Testis (tissue), 3 donors: ENCODE data around the gene INMT. TPM values are rescaled to one million over a fixed set of nuclear protein-coding genes. Genes with fewer than 3 reads are reported as not detected.

Source experiments
- DNase-seq: peaks from one replicate; pipeline ENCODE4 v3.0.0-alpha.2; 2019
- H3K27ac ChIP-seq, 2 donors: fragments of 200-600 bp; sonication (generic); one replicate each; pipeline ENCODE4 v1.5.1; 2019
- H3K27me3 ChIP-seq: fragments of 200-600 bp; sonication (generic); one replicate; pipeline ENCODE4 v1.5.1; 2019
- H3K36me3 ChIP-seq: fragments of 200-600 bp; sonication (generic); one replicate; pipeline ENCODE4 v1.5.1; 2017; ENCODE audit warnings: low read depth; ENCODE audit errors: missing control alignments
- H3K4me1 ChIP-seq: fragments of 200-600 bp; sonication (generic); one replicate; pipeline ENCODE4 v1.5.1; 2019
- H3K4me3 ChIP-seq, 2 donors: fragments of 200-600 bp; sonication (generic); one replicate each; pipeline ENCODE4 v1.5.1; 2017 to 2019
- H3K9me3 ChIP-seq: fragments of 200-600 bp; sonication (generic); one replicate; pipeline ENCODE4 v1.5.1; 2017
- POLR2A ChIP-seq: fragments of 450-650 bp; IDR thresholded peaks from one replicate; pipeline ENCODE4 v1.6.1; 2017; ENCODE audit warnings: antibody characterized with exemption, mild to moderate bottlenecking, moderate library complexity
- WGBS, 2 donors: methylation state at CpG; one replicate each; pipeline ENCODE4 v1.1.5; 2018; 5-methylcytosine and 5-hydroxymethylcytosine counted together
- intact Hi-C: fragments of 100-400 bp; cut with DNase I; formaldehyde crosslinking; loops from one replicate; pipeline ENCODE4 v1.15.1; 2023; ENCODE audit warnings: low total_unique reads
- polyA plus RNA-seq: library from polyadenylated mRNA; stranded (reverse); fragments of 350-450 nt; fragmentation: Illumina TruSeq; extraction: RNeasy Lipid Tissue Mini Kit (QIAGEN cat#74804); gene quantifications from one replicate; pipeline ENCODE4 v1.2.3, GENCODE V29; 2014; ENCODE audit warnings: low read depth, low replicate concordance; ENCODE audit not compliant: insufficient read depth
- total RNA-seq, 2 donors: library from RNA; depleted of rRNA; stranded (reverse); fragments of >200 nt; gene quantifications; one replicate each; pipeline ENCODE4 v1.2.3, GENCODE V29; 2016
- TF ChIP-seq, protein P1 (sequence below), 3 experiments: fragments of 450-650 bp in 2 of 3; fragments of 200-600 bp in 1 of 3; sonication (generic) in 1 of 3; IDR thresholded peaks; one replicate each; pipeline ENCODE4 v1.5.1; 2016 to 2019; ENCODE audit warnings: antibody characterized with exemption in 3 of 3, mild to moderate bottlenecking in 2 of 3, moderate library complexity in 1 of 3

Gene INMT
- total and polyA plus RNA-seq, 3 donors from 2014 or later = 31.8 to 68.4 (median 41.2) TPM

DNA sequence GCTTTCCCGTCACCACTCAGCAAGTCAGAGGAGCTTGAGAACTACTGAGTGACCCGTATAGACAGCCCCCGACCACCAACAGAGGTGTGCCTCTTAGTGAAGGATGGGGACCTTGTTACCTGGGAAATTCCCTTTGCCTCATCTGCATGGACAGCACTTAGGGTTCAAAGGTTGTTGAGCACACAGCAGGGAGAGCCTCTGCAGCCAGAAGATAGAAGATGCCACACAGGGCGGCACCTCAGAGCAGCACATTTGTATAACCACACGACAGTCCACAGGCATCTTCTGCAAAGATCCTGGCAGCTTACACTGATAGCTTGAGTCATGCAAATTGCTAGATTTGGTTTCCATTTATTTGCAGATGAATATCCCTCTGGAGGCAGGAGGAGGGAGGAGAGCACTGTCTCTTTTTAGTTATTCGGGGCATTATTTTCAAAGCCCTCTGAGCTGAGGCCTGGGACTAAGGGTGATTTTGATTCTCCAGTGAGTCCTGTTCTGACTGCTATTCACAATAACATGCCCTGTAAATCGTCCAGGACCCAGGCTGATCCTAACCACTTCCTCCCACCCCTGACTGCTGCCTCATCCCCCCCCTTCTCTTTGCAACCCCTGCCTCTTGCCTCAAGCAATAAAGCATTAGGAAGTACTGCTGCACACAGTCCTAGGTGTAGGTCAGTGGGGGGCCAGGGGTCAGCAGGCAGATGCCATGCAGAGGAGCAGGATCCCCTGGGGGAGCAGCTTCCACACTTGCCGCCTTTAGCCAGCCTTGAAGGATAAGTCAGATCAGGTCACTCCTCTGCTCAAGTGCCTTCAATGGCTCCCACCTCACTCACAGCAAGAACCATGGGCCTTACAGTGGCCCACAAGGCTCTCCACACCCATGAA lies 24.6 kb upstream of the INMT start:
- Histone ChIP-seq H3K4me3 (no peak overlapping the region), H3K27me3 (no peaks in the 10 kb centered on the region), H3K9me3 (no peaks in the 10 kb centered on the region), H3K4me1 (no peaks in the 10 kb centered on the region), H3K36me3 (no peaks in the 10 kb centered on the region), H3K27ac (no peak overlapping the region)
- 67 to 81% methylated on average over 8 of the region's 8 CpGs for WGBS, 2 donors
- no peak for DNase-seq
- intact Hi-C loops = no loop called here
- TF ChIP-seq POLR2A = no peak

DNA sequence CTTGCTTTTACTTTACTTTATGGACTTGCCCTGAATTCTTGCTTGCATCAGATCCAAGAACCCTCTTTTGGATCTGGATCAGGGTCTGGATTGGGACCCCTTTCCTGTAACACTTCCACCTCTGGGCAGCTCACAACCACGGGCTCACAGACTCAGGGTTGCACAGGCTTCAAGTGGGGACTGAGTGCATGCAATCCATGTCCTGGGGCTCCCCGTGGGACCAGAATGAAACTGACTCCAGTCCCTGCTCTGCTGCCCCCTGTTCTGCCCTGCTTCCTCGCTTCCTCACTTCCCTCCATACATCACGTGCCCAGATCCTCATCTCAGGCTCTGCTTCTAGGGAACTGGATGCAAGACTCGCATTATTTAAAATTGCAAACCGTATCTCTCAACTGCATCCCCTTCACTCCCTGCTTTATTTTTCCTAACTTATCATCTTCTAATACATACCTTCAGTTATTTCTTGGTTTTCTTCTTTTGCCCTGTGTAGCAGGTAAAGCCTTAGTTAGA lies 23.3 kb upstream of the INMT start:
- WGBS, 2 donors = 81 to 83% methylated on average over 6 of the region's 6 CpGs
- TF ChIP-seq, protein P1, sequence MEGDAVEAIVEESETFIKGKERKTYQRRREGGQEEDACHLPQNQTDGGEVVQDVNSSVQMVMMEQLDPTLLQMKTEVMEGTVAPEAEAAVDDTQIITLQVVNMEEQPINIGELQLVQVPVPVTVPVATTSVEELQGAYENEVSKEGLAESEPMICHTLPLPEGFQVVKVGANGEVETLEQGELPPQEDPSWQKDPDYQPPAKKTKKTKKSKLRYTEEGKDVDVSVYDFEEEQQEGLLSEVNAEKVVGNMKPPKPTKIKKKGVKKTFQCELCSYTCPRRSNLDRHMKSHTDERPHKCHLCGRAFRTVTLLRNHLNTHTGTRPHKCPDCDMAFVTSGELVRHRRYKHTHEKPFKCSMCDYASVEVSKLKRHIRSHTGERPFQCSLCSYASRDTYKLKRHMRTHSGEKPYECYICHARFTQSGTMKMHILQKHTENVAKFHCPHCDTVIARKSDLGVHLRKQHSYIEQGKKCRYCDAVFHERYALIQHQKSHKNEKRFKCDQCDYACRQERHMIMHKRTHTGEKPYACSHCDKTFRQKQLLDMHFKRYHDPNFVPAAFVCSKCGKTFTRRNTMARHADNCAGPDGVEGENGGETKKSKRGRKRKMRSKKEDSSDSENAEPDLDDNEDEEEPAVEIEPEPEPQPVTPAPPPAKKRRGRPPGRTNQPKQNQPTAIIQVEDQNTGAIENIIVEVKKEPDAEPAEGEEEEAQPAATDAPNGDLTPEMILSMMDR (IDR thresholded peaks at IDR 0.05) = no peak
- no peak for TF ChIP-seq POLR2A
- Histone ChIP-seq H3K27me3 (no peaks in the 10 kb centered on the region), H3K36me3 (no peaks in the 10 kb centered on the region), H3K4me3 (no peak overlapping the region), H3K27ac (no peak overlapping the region), H3K9me3 (no peaks in the 10 kb centered on the region), H3K4me1 (no peaks in the 10 kb centered on the region)
- no peak for DNase-seq
- intact Hi-C loops = no loop called here

DNA sequence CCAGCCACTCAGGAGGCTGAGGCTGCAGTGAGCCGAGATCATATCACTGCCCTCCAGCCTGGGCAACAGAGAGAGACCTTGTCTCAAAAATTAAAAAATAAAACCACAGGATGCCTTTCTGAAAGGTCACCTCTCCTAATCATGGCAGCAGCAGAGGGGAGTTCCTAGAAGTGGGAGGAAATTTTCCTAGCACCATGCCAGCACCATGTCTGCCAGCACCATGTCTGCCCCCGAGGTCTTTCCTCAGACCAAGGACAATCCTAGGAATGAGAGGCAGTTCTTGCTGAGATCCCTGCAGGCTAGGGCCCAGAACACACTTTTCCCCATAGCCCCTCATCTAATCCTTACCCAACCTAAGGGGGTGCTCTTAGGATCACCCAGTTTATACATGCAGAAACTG lies 22.3 kb upstream of the INMT start:
- Histone ChIP-seq H3K4me3 (no peak overlapping the region), H3K27me3 (no peaks in the 10 kb centered on the region), H3K4me1 (no peaks in the 10 kb centered on the region), H3K27ac (no peak overlapping the region), H3K9me3 (no peaks in the 10 kb centered on the region), H3K36me3 (no peaks in the 10 kb centered on the region)
- TF ChIP-seq POLR2A = no peak
- TF ChIP-seq, protein P1 (IDR thresholded peaks at IDR 0.05) = no peak
- intact Hi-C loops = loop anchor here (10.0 kb wide), 1 partner anchor 245 kb away; no protein-coding TSS in a partner anchor
- DNase-seq = no peak
- WGBS, 2 donors = 54 to 64% methylated on average over 2 of the region's 2 CpGs

DNA sequence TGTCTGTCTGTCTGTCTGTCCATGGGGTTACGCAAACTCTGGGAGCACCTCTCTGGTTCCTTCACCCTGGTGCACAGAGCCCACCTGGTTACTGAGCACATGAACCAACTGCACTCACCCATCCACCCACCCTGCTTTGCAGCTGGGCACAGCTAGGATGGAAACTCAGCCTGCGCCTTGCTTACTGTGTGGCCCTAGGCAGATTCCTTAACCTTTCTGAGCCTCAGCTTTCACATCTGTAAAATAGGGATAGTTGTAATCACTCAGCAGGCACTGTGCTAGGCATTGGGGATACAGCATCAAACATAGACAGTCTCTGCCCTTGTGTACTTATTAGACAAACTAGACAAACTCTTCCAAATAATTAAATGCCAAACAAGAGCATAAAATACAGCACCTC lies 21.8 kb upstream of the INMT start:
- Histone ChIP-seq H3K36me3 (no peaks in the 10 kb centered on the region), H3K4me3 (no peak overlapping the region), H3K27me3 (no peaks in the 10 kb centered on the region), H3K4me1 (no peaks in the 10 kb centered on the region), H3K27ac (no peak overlapping the region), H3K9me3 (no peaks in the 10 kb centered on the region)
- no peak for DNase-seq
- TF ChIP-seq POLR2A = no peak
- TF ChIP-seq, protein P1 (IDR thresholded peaks at IDR 0.05) = no peak
- WGBS, 2 donors = 93 to 98% methylated on average over 2 of the region's 2 CpGs
- intact Hi-C loops = loop anchor here (10.0 kb wide), 1 partner anchor 245 kb away; no protein-coding TSS in a partner anchor

DNA sequence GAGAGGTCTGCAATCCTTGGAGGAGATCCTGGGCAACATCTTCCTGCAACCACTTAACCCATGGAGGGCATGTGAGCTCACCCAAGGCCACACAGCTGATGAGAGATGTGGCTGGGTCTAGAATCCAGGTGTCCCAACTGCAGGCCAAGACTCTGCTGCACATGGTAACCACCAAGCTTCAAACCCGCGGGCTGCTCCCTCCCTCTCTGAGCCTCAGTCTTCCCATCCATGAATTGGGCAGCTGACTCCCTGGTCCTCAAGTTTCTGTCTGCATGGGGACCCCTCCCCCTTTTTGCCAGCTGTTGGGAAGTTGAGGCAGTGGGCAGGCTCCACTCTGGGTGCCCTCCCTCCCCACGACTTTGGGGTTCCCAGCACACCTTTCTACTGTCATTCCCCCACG lies 20.9 kb upstream of the INMT start:
- Histone ChIP-seq H3K36me3 (no peaks in the 10 kb centered on the region), H3K9me3 (no peaks in the 10 kb centered on the region), H3K4me1 (no peaks in the 10 kb centered on the region), H3K4me3 (no peak overlapping the region), H3K27ac (no peak overlapping the region), H3K27me3 (no peaks in the 10 kb centered on the region)
- 87% methylated on average over 4 of the region's 4 CpGs for WGBS, 2 donors
- intact Hi-C loops = loop anchor here (10.0 kb wide), 1 partner anchor 244 kb away; no protein-coding TSS in a partner anchor
- no peak for DNase-seq
- no peak for TF ChIP-seq POLR2A
- TF ChIP-seq, protein P1 (IDR thresholded peaks at IDR 0.05) = no peak
